Frontal cortex (tissue), 4 donors: Measurements from ENCODE around the gene ADARB2. TPM values are rescaled to one million over a fixed set of nuclear protein-coding genes. Genes with fewer than 3 reads are reported as not detected.

Experiments
- DNase-seq, 2 donors: peaks; one replicate each; pipeline ENCODE4 v3.0.0; 2012; ENCODE audit warnings: low spot score in 2 of 2
- FAIRE-seq: peaks from 2 replicates; lab custom pipeline; 2012; peaks lifted over from hg19 to GRCh38; lab: Jason Lieb, UNC
- total RNA-seq: library from RNA; depleted of rRNA; stranded (reverse); fragments of >200 nt; gene quantifications from one replicate; pipeline ENCODE4 v1.2.3, GENCODE V29; 2014
- donor health status: control.
- donor health status: control.
- donor health status: control.

ADARB2 gene
- total RNA-seq, 1 donor from 2014 or later = 3.3 TPM

GRCh38 chr10:1578392-1579140 is 158.8 kb downstream of the ADARB2 start:
- FAIRE-seq (no peak), DNase-seq (no peak)

- FAIRE-seq (no peak), DNase-seq (no peak)
These were observed 159.4 kb downstream of the ADARB2 start for GRCh38 chr10:1577945-1578344.

GRCh38 chr10:1577373-1577770 is 160.0 kb downstream of the ADARB2 start:
- no peak for FAIRE-seq
- no peak for DNase-seq

- FAIRE-seq = no peak
- no peak for DNase-seq
These were observed 160.6 kb downstream of the ADARB2 start for GRCh38 chr10:1576467-1577372.

- DNase-seq (no peak), FAIRE-seq (no peak)
These were observed 161.7 kb downstream of the ADARB2 start for GRCh38 chr10:1575481-1576244.

GRCh38 chr10:1574719-1575118 is 162.6 kb downstream of the ADARB2 start:
- DNase-seq = no peak
- FAIRE-seq = no peak

- FAIRE-seq (no peak), DNase-seq (no peak)
These were observed 163.3 kb downstream of the ADARB2 start for GRCh38 chr10:1573981-1574380.

- DNase-seq (no peak), FAIRE-seq (no peak)
These were observed 163.9 kb downstream of the ADARB2 start for GRCh38 chr10:1573334-1573969.

- no peak for DNase-seq
- FAIRE-seq = no peak
These were observed 164.6 kb downstream of the ADARB2 start for GRCh38 chr10:1572519-1573333.

GRCh38 chr10:1571587-1572237 is 165.6 kb downstream of the ADARB2 start:
- no peak for FAIRE-seq
- DNase-seq = no peak

GRCh38 chr10:1570416-1571051 is 166.8 kb downstream of the ADARB2 start:
- FAIRE-seq = no peak
- DNase-seq = no peak

GRCh38 chr10:1569208-1569607 is 168.1 kb downstream of the ADARB2 start:
- no peak for DNase-seq
- FAIRE-seq = no peak

- DNase-seq (no peak), FAIRE-seq (no peak)
These were observed 169.4 kb downstream of the ADARB2 start for GRCh38 chr10:1567742-1568495.

GRCh38 chr10:1567152-1567551 is 170.2 kb downstream of the ADARB2 start:
- no peak for FAIRE-seq

GRCh38 chr10:1564791-1565190 is 172.5 kb downstream of the ADARB2 start:
- DNase-seq (no peak), FAIRE-seq (no peak)

More at GRCh38 chr10:1567152-1567551, 170.2 kb downstream of the ADARB2 start:
- no peak for DNase-seq

GRCh38 chr10:1563028-1563427 is 174.3 kb downstream of the ADARB2 start:
- DNase-seq = no peak
- no peak for FAIRE-seq

- no peak for DNase-seq
- no peak for FAIRE-seq
These were observed 175.5 kb downstream of the ADARB2 start for GRCh38 chr10:1561731-1562337.
